Fibroblast of lung (primary cell): Measurements from ENCODE around the gene FAM76B.

ENCODE experiments used
- CTCF ChIP-seq, 2 donors: IDR thresholded peaks in 1 of 2; conservative IDR thresholded peaks in 1 of 2; 1 replicate in 1 of 2; 2 replicates in 1 of 2; pipeline ENCODE4 v1.5.1; 2011 to 2012; ENCODE audit warnings: low read length in 2 of 2, control low read depth in 1 of 2, inconsistent platforms in 1 of 2, low read depth in 1 of 2, mild to moderate bottlenecking in 1 of 2
- EZH2 ChIP-seq: IDR thresholded peaks from 2 replicates; pipeline ENCODE4 v1.5.1; 2012; ENCODE audit warnings: low read length, control low read depth, mild to moderate bottlenecking; ENCODE audit errors: missing control alignments

- TF ChIP-seq CTCF (conservative IDR thresholded peaks at IDR 0.05 in 1 of 2, IDR thresholded peaks at IDR 0.05 in 1 of 2; ENCODE audit: low read depth in 1 of 2, low read length in 2 of 2), result no peak
- TF ChIP-seq EZH2, result no peak
Observed at GRCh38 chr11:95831198-95831883, 41.8 kb upstream of the FAM76B start.
